IMR-90 (cell line): ENCODE measurements around the gene SLC35D2. TPM values are rescaled to one million over a fixed set of nuclear protein-coding genes. Genes with fewer than 3 reads are reported as not detected.

Source experiments
- ATAC-seq: fragments of 200-7000 bp; cut with Tn5 transposase; 2 replicates; pipeline ENCODE4 v1.9.1; 2020; ENCODE audit warnings: low read depth, mild to moderate bottlenecking, moderate library complexity
- BruUV-seq: library from RNA; stranded (reverse); fragments of 400-500 nt; replicated peaks from 2 replicates; lab custom pipeline; 2021; lab: Mats Ljungman, UMichigan
- CTCF ChIA-PET: fragments of 300-600 bp; formaldehyde crosslinking; extraction: SDS; loops from one replicate; lab custom pipeline; 2021; ENCODE audit warnings: antibody characterized with exemption; lab: Yijun Ruan, JAX
- POLR2A ChIA-PET: fragments of 300-600 bp; sonication (Branson Sonifier 250); formaldehyde crosslinking; loops from one replicate; lab custom pipeline; 2022; ENCODE audit warnings: antibody characterized with exemption; ENCODE audit not compliant: unreplicated experiment; lab: Charles Lee
- DNase-seq: peaks from one replicate; pipeline ENCODE4 v3.0.0; 2013
- H2AFZ ChIP-seq: replicated peaks from 2 replicates; pipeline ENCODE3; 2013; ENCODE audit warnings: low read length, mild to moderate bottlenecking; ENCODE audit not compliant: poor library complexity
- H2AK5ac ChIP-seq: 2 replicates; pipeline ENCODE4 v1.6.1; 2013; ENCODE audit warnings: low read depth, low read length, inconsistent platforms
- H2AK9ac ChIP-seq: replicated peaks from 2 replicates; pipeline ENCODE3; 2013; ENCODE audit warnings: mild to moderate bottlenecking, low read depth, low read length, moderate library complexity; ENCODE audit not compliant: poor library complexity
- H2BK120ac ChIP-seq: 2 replicates; pipeline ENCODE4 v1.6.1; 2013; ENCODE audit warnings: low read depth, low read length, inconsistent platforms
- H2BK15ac ChIP-seq: 3 replicates; pipeline ENCODE4 v1.6.1; 2013; ENCODE audit warnings: low read depth, low read length, inconsistent platforms
- H2BK20ac ChIP-seq: 2 replicates; pipeline ENCODE4 v1.6.1; 2013; ENCODE audit warnings: low read depth, mild to moderate bottlenecking, inconsistent platforms, low read length, moderate library complexity
- H2BK5ac ChIP-seq: 2 replicates; pipeline ENCODE4 v1.6.1; 2013; ENCODE audit warnings: mild to moderate bottlenecking, low read depth, low read length, inconsistent platforms; ENCODE audit not compliant: poor library complexity, severe bottlenecking
- H3K14ac ChIP-seq: replicated peaks from 2 replicates; pipeline ENCODE4 v1.6.1; 2013; ENCODE audit warnings: low read depth, low read length, inconsistent platforms
- H3K18ac ChIP-seq: 2 replicates; pipeline ENCODE4 v1.6.1; 2013; ENCODE audit warnings: low read depth, low read length, control low read depth
- H3K23ac ChIP-seq: 2 replicates; pipeline ENCODE4 v1.6.1; 2013; ENCODE audit warnings: low read depth, low read length, inconsistent platforms
- H3K27ac ChIP-seq: 2 replicates; pipeline ENCODE4 v1.5.1; 2013; ENCODE audit warnings: mild to moderate bottlenecking, control low read depth, low read length; ENCODE audit not compliant: insufficient read depth
- H3K27me3 ChIP-seq: 2 replicates; pipeline ENCODE4 v1.6.1; 2013; ENCODE audit warnings: low read length; ENCODE audit not compliant: control insufficient read depth, insufficient read depth
- H3K36me3 ChIP-seq: 2 replicates; pipeline ENCODE4 v1.6.1; 2013; ENCODE audit warnings: low read length, mixed read lengths; ENCODE audit not compliant: control insufficient read depth, insufficient read depth
- H3K4ac ChIP-seq: 2 replicates; pipeline ENCODE4 v1.6.1; 2013; ENCODE audit warnings: low read depth, low read length, inconsistent platforms
- H3K4me1 ChIP-seq: 2 replicates; pipeline ENCODE4 v1.6.1; 2013; ENCODE audit warnings: low read length, mixed read lengths; ENCODE audit not compliant: control insufficient read depth, insufficient read depth
- H3K4me2 ChIP-seq: 2 replicates; pipeline ENCODE4 v1.6.1; 2013; ENCODE audit warnings: low read depth, mild to moderate bottlenecking, control low read depth, low read length, moderate library complexity
- H3K4me3 ChIP-seq: 2 replicates; pipeline ENCODE4 v1.5.1; 2013; ENCODE audit warnings: low read depth, mild to moderate bottlenecking, control low read depth, low read length, moderate library complexity; ENCODE audit not compliant: insufficient read depth
- H3K56ac ChIP-seq: 2 replicates; pipeline ENCODE4 v1.6.1; 2013; ENCODE audit warnings: low read length, inconsistent platforms; ENCODE audit not compliant: insufficient read depth; ENCODE audit errors: extremely low read depth
- H3K79me1 ChIP-seq, 2 experiments: 2 replicates each; pipeline ENCODE4 v1.6.1; 2013; ENCODE audit warnings: low read length in 2 of 2, inconsistent platforms in 1 of 2, low read depth in 1 of 2
- H3K9ac ChIP-seq: 2 replicates; pipeline ENCODE4 v1.6.1; 2013; ENCODE audit warnings: low read depth, low read length, control low read depth
- H3K9me1 ChIP-seq: 2 replicates; pipeline ENCODE4 v1.6.1; 2013; ENCODE audit warnings: low read length, inconsistent platforms; ENCODE audit not compliant: insufficient read depth
- H3K9me3 ChIP-seq: 2 replicates; pipeline ENCODE4 v1.6.1; 2013; ENCODE audit warnings: low read length; ENCODE audit not compliant: control insufficient read depth, insufficient read depth
- H4K20me1 ChIP-seq: 2 replicates; pipeline ENCODE4 v1.6.1; 2013; ENCODE audit warnings: low read length, inconsistent platforms; ENCODE audit not compliant: insufficient read depth
- H4K5ac ChIP-seq: 2 replicates; pipeline ENCODE4 v1.6.1; 2013; ENCODE audit warnings: mild to moderate bottlenecking, low read depth, low read length, control low read depth
- H4K8ac ChIP-seq, 2 experiments: 2 replicates each; pipeline ENCODE4 v1.6.1; 2013; ENCODE audit warnings: low read depth in 2 of 2, low read length in 2 of 2, control low read depth in 1 of 2, inconsistent platforms in 1 of 2
- H4K91ac ChIP-seq: 2 replicates; pipeline ENCODE4 v1.6.1; 2013; ENCODE audit warnings: low read depth, low read length, inconsistent platforms; ENCODE audit not compliant: insufficient read depth
- BHLHE40 ChIP-seq: fragments of 150-350 bp; IDR thresholded peaks from 2 replicates; pipeline ENCODE4 v1.6.1; 2016; ENCODE audit warnings: mild to moderate bottlenecking, low read depth, low read length
- CEBPB ChIP-seq: IDR thresholded peaks from 2 replicates; pipeline ENCODE4 v1.6.1; 2012; ENCODE audit warnings: low read depth, low read length, improper control_type of control experiment
- CHD1 ChIP-seq: IDR thresholded peaks from 2 replicates; pipeline ENCODE4 v1.6.1; 2012; ENCODE audit warnings: low read depth, low read length, improper control_type of control experiment
- CTCF ChIP-seq: conservative IDR thresholded peaks from 2 replicates; pipeline ENCODE4 v1.5.1; 2012; ENCODE audit warnings: mild to moderate bottlenecking, low read depth, low read length, improper control_type of control experiment
- ELK1 ChIP-seq: fragments of 150-350 bp; IDR thresholded peaks from 2 replicates; pipeline ENCODE4 v1.6.1; 2016; ENCODE audit warnings: low read depth, mild to moderate bottlenecking, low read length, moderate library complexity, borderline replicate concordance
- FOS ChIP-seq: fragments of 150-350 bp; IDR thresholded peaks from 2 replicates; pipeline ENCODE4 v1.6.1; 2016; ENCODE audit warnings: low read depth, low read length
- MAFK ChIP-seq: IDR thresholded peaks from 2 replicates; pipeline ENCODE4 v1.6.1; 2012; ENCODE audit warnings: low read depth, low read length, improper control_type of control experiment
- MAZ ChIP-seq: IDR thresholded peaks from 2 replicates; pipeline ENCODE4 v1.6.1; 2012; ENCODE audit warnings: low read depth, mild to moderate bottlenecking, low read length, improper control_type of control experiment, moderate library complexity, borderline replicate concordance
- MXI1 ChIP-seq: IDR thresholded peaks from 2 replicates; pipeline ENCODE4 v1.6.1; 2012; ENCODE audit warnings: low read depth, mild to moderate bottlenecking, low read length, moderate library complexity, borderline replicate concordance
- NFE2L2 ChIP-seq: fragments of 150-350 bp; IDR thresholded peaks from 2 replicates; pipeline ENCODE4 v1.6.1; 2016; ENCODE audit warnings: low read depth, mild to moderate bottlenecking, low read length
- POLR2A ChIP-seq: IDR thresholded peaks from 2 replicates; pipeline ENCODE4 v1.6.1; 2012; ENCODE audit warnings: mild to moderate bottlenecking, low read depth, low read length
- RAD21 ChIP-seq: IDR thresholded peaks from 2 replicates; pipeline ENCODE4 v1.6.1; 2012; ENCODE audit warnings: low read length, improper control_type of control experiment
- RCOR1 ChIP-seq: IDR thresholded peaks from 2 replicates; pipeline ENCODE4 v1.6.1; 2012; ENCODE audit warnings: mild to moderate bottlenecking, low read length, improper control_type of control experiment; ENCODE audit not compliant: insufficient replicate concordance
- RFX5 ChIP-seq: IDR thresholded peaks from 2 replicates; pipeline ENCODE4 v1.8.0; 2012; ENCODE audit warnings: low read depth, mild to moderate bottlenecking, low read length, moderate library complexity
- SMC3 ChIP-seq: fragments of 150-350 bp; IDR thresholded peaks from 2 replicates; pipeline ENCODE4 v1.6.1; 2016; ENCODE audit warnings: low read depth, mild to moderate bottlenecking, antibody characterized with exemption, low read length, moderate library complexity
- WGBS, 2 experiments: methylation state at CpG; one replicate each; pipeline versions ENCODE4 v1.1.5 to v1.1.7; 2013; ENCODE audit warnings: missing lambda C conversion rate in 2 of 2; ENCODE audit not compliant: insufficient read length in 1 of 2; ENCODE audit errors: extremely low coverage in 2 of 2; 5-methylcytosine and 5-hydroxymethylcytosine counted together
- dilution Hi-C: fragments of 300-500 bp; cut with HindIII; formaldehyde crosslinking; loops from one replicate; pipeline ENCODE4 v1.14.3; 2018; ENCODE audit warnings: low sequenced_read_pairs; ENCODE audit not compliant: unreplicated experiment
- in situ Hi-C: fragments of 300-500 bp; cut with MboI; formaldehyde crosslinking; loops from 3 replicates; pipeline ENCODE4 v1.14.3; 2019; ENCODE audit warnings: low sequenced_read_pairs, inconsistent platforms, mixed read lengths
- intact Hi-C: fragments of 100-400 bp; cut with micrococcal nuclease; formaldehyde crosslinking; loops from 2 replicates; pipeline ENCODE4 v1.10.0; 2022
- polyA plus RNA-seq, 3 experiments: library from polyadenylated mRNA; depleted of rRNA; stranded (reverse); fragments of >200 nt; gene quantifications; 2 replicates each; pipeline ENCODE4 v1.2.3, GENCODE V29; 2012; ENCODE audit warnings: low replicate concordance in 1 of 3
- total RNA-seq: library from RNA; depleted of rRNA; stranded (reverse); fragments of >200 nt; gene quantifications from 2 replicates; pipeline ENCODE4 v1.2.3, GENCODE V29; 2012
- TF ChIP-seq, protein P1 (sequence below): fragments of 150-350 bp; IDR thresholded peaks from 2 replicates; pipeline ENCODE4 v1.6.1; 2017; ENCODE audit warnings: mild to moderate bottlenecking, antibody characterized with exemption, low read length, low read depth

Gene SLC35D2
- total and polyA plus RNA-seq, 2 of the 4 experiments (the other 2 are of a cell fraction), result 9.7 to 11.8 TPM

GRCh38 chr9:96309850-96310249 is 73.7 kb downstream of the SLC35D2 start:
- no TSS peak for BruUV-seq

More at GRCh38 chr9:96309850-96310249, 73.7 kb downstream of the SLC35D2 start:
- Histone ChIP-seq H3K36me3 (no peaks in the 10 kb centered on the region), H2BK5ac (no peak overlapping the region), H2BK15ac (no peak overlapping the region), H2AK5ac (no peak overlapping the region), H3K27ac (no peak overlapping the region), H3K27me3 (peaks cover 3% of the 10 kb centered on the region; the same call in 1 of the 2 replicates), H3K4ac (no peak overlapping the region), H3K23ac (no peak overlapping the region), H4K20me1 (no peaks in the 10 kb centered on the region), H3K9ac (no peak overlapping the region), H3K4me3 (no peak overlapping the region), H4K91ac (no peak overlapping the region), H3K9me3 (peaks cover 9% of the 10 kb centered on the region), H3K4me1 (no peaks in the 10 kb centered on the region), H4K8ac (no peak overlapping the region), H3K18ac (no peak overlapping the region), H2AK9ac (no peak overlapping the region), H4K5ac (no peak overlapping the region), H3K79me1 (no peaks in the 10 kb centered on the region), H3K56ac (no peak overlapping the region), H3K14ac (no peak overlapping the region), H2AFZ (no peak overlapping the region), H2BK120ac (no peak overlapping the region), H3K4me2 (no peak overlapping the region), H3K9me1 (no peaks in the 10 kb centered on the region), H2BK20ac (no peak overlapping the region)
- no peak for DNase-seq
- no CpG with 5 or more reads among the region's 7 CpGs for WGBS, 2 experiments
- dilution Hi-C loops, result no loop called here
- TF ChIP-seq RAD21, result no peak
- TF ChIP-seq RCOR1, result no peak
- TF ChIP-seq CTCF, result no peak
- TF ChIP-seq NFE2L2, result no peak
- TF ChIP-seq CEBPB, result no peak
- TF ChIP-seq MAZ, result no peak
- TF ChIP-seq BHLHE40, result no peak
- TF ChIP-seq CHD1, result no peak
- TF ChIP-seq RFX5, result no peak
- TF ChIP-seq MAFK, result no peak
- no peak for TF ChIP-seq FOS
- TF ChIP-seq, protein P1, sequence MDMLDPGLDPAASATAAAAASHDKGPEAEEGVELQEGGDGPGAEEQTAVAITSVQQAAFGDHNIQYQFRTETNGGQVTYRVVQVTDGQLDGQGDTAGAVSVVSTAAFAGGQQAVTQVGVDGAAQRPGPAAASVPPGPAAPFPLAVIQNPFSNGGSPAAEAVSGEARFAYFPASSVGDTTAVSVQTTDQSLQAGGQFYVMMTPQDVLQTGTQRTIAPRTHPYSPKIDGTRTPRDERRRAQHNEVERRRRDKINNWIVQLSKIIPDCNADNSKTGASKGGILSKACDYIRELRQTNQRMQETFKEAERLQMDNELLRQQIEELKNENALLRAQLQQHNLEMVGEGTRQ, result no peak
- TF ChIP-seq ELK1, result no peak
- no peak for TF ChIP-seq MXI1
- no peak for TF ChIP-seq SMC3
- no peak for TF ChIP-seq POLR2A
- in situ Hi-C loops, result loop anchor here (5.0 kb wide), 1 partner anchor 73 kb away; no protein-coding TSS in a partner anchor
- no peak for ATAC-seq
- POLR2A ChIA-PET, result no interaction called here
- CTCF ChIA-PET, result interaction anchor here (0.6 kb wide), 1 partner anchor 7 kb away, joined by 3 read pairs; no protein-coding TSS in a partner anchor
- intact Hi-C loops, result no loop called here
